Stimulated activated CD8-positive, alpha-beta memory T cell treated with anti-CD3 and anti-CD28 coated beads, Interleukin-7, amount 100 ng/mL, for 48 hours (primary cell): Measurements from ENCODE around the gene MEGF11.

Experiments used
- DNase-seq, 2 donors: peaks; one replicate each; pipeline ENCODE4 v3.0.0-alpha.2; 2020; ENCODE audit warnings: low read depth in 1 of 2; ENCODE audit errors: extremely low read depth in 1 of 2

The MEGF11 gene

GRCh38 chr15:66240240-66240794 is 13.2 kb downstream of the MEGF11 start:
- no peak for DNase-seq

DNA sequence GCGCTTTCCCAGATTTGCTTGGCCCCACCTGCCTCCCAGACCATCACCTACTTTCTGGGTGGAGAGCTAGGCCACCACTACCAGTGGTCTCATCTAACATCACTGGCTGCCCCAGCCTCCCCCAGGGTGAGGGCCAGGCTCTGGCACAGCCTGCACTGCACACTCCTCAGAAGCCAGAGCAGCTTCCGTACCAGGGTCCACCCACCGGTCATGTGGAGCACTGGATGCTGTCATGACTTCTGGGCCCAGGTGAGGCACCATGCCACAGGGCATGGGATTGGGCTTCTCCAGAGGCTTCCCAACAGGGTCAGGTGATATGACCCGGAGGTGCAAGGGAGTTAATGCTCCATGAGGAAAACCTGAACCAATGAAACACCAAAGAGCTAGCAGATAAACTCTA is 14.0 kb downstream of the MEGF11 start:
- DNase-seq: no peak

DNA sequence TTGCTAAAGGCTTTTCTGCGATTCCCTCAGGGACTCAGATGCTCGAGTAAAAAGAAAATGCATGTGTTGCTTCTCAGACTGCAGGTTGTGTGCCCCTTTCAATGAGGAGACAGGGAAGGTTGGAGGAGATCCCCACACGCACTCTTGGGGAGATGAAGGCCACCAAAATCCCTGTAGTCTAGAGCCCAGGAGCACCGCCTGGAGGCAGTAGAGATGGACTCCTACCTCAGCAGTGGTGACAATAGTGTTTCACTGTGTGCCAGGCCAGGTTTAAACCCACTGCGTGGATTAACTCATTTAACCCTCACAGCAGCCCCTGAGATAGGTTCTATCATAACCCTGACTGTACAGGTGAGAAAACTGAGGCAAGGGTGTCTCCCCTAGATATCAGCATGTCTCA is 15.2 kb downstream of the MEGF11 start:
- DNase-seq: no peak

DNA sequence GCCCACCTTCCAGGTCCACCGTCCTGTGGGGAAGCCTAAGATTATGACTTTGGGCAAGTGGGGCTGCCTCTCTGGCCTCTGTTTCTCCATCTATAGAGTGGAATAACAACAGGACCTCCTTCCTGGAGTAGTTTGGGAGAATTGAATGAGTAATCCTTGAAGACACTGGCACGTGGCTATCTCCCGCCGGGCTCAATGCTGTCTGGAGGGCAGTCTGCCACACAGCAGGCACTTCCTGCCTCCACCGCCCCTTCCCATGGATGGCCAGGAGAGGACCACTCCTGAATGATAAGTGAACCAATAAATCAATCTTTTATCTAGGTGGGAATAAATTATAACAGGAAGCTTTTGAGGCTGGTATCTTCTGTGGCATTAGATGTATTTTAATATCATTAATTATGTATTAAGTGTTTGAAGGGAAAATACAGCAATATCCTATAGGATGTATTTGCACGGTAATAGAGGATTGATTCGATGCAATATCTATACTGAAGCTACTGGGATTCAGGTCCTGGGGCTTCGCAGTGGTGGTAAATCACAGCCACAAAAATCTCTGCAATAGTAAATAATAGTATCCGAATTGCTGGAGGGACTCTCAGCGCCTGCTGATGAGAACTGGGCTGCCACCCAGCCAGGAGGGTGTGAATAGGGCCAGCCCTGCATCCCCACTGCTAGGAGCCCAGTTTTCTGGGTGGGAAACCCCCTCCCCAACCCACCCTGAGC is 15.9 kb downstream of the MEGF11 start:
- DNase-seq: no peak

- no peak for DNase-seq
Observed at GRCh38 chr15:66236806-66237375, 16.7 kb downstream of the MEGF11 start.

- DNase-seq: no peak
Observed at GRCh38 chr15:66235866-66236265, 17.7 kb downstream of the MEGF11 start.

DNA sequence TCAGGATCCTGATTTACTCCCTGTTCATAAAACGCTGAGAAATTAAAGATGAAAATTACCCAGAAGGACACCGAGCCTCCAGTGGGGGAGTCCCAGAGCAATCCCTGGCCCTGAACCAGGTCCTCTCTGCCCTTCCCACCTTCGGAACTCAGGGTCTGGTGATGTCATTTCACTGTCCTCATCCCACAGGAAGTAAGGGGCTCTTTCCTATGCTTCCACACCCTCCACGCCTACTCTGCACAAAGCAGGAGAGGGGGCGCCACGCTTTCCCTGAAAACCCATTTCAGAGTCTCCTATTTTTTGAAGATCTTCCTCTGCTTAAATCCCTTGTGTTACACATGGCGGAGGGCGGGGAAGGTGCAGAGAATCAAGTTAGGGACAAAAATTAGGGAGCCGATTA is 18.8 kb downstream of the MEGF11 start:
- no peak for DNase-seq

DNA sequence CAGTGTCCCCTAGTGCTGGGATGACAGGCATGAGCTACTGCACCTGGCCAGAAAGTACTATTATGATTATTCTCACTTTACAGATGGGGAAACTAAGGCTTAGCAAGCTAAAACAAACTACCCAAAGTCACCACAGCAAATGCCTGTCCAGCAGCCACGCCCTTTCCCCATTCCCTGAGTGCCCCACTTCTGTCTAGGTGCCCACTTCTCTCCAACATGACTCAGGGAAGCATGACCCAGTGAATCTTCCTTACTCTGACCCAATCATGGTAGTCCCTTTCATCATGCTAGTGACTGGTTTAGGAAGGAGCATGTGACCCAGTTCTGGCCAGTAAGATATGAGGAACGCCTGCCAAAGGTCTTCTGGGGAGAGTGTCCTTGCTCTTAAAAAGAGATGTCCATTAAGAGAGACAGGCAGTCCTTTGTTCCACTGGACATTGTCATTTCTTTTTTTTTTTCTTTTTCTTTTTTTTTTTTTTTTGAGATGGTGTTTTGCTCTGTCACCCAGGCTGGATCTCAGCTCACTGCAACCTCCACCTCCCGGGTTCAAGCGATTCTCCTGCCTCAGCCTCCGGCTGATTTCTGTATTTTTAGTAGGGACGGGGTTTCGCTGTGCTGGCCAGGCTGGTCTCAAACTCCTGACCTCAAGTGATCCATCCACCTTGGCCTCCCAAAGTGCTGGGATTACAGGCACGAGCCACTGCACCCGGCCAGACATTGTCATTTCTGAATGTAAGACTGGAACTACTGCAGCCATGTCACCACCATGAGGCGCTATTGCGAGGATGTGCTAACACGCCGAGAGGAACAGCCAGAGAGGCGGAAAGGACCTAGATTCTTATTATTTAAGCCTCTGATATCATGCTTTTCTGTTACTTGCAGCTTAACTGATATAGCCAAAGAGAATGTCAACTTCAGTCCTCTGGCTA is 19.8 kb downstream of the MEGF11 start:
- no peak for DNase-seq

DNA sequence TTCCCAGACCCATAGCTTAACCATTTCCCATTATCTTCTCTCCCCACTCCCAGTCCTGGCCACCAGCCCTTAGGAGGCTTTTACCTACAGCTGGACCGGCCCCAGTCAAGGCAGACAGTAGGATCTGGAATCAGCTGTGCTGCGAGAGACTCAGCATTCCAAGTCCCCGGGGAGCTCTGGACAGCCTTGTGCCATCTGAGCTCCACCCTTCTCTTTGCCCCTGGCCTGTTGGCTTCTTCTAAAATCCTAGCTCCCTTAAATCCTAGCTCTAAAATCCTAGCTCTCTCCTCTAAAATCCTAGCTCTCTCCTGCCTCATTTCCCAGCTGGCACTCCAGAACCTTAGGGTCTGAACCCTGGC is 21.3 kb downstream of the MEGF11 start:
- DNase-seq: no peak

GRCh38 chr15:66231394-66232266 is 21.9 kb downstream of the MEGF11 start:
- DNase-seq: no peak

GRCh38 chr15:66229790-66230465 is 23.6 kb downstream of the MEGF11 start:
- no peak for DNase-seq

DNA sequence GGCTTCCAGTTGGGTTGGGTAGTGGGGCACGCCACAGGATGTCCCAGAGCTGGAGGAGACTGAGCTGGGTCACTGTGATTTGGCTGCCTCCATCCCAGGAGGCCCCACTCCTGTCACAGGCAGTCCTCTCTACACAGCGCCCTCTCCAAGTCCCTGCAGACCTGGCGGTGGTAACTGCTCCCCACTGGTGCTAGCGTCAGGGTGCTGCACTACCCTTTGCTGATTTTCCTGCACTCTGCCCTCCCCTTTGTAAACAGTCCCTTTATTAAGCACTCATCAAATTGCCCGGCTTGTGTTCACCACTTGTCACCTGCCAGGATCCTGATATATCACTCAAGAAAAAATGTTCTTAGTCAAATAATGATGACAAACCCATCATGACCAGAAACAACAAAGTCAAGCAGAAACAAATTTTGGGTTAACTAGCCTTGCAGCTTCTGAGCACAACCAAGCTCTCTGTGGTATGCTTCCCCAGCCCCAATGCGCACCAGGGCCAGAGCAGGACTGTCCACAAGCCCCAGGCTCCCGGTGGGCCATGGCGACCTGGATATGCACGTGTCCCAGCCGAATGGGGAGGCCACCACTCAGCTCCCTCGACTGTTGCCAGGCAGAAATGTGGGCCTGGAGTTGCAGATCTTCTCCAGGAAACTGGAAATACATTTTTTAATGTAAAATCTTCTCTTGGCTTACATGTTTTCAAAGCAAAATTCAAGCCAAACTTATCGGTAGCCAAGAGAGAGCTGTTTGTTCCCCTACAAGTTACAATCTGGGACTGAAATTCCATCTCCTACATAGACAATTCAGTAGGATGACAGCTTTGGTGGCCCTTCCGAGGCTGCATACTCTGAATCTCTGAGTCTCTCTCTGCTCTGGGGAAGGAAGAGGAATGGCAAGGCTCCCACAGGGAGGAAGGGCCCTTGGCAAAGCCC is 24.5 kb downstream of the MEGF11 start:
- no peak for DNase-seq

DNA sequence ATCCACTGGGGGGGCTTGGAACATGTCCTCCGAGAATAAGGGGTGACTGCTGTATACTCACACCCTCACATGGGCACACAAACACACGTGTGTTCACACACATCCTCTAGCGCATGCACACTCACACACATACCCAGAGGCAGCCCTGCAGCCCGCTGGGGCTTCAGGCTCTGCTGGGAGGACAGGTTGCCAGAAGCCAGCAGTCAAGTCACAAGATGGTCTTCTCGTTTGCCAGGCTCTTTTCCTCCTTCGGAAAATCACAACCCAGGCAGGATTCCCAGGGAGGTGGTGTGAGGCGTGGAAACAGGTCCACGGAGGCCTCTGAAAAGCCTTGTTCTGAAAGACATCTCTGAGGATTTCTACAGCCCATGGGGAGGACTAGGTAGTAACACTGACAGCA is 26.8 kb downstream of the MEGF11 start:
- no peak for DNase-seq

DNA sequence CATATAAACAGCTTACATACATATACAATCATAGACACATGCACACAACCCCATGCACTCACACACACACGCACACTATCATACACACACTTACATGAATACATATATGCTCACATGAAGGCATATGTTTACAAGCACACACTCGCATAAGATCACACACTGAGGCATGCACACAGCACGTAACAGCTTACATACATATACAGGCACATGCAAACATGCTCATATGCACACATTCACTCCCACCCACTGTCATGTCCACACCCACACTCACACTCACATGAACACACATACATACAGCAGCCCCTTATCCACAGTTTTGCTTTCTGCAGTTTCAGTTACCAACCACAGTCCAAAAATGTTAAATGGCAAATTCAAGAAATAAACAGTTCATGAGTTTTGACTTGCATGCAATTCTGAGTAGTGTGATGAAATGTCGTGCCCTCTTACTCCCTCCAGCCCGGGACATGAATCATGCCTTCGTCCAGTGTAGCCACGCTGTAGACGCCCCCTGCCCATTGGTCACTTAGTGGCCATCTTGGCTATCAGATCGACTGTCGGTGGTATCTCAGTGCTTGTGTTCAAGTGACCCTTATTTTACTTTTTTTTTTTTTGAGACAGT is 27.8 kb downstream of the MEGF11 start:
- DNase-seq: no peak

DNA sequence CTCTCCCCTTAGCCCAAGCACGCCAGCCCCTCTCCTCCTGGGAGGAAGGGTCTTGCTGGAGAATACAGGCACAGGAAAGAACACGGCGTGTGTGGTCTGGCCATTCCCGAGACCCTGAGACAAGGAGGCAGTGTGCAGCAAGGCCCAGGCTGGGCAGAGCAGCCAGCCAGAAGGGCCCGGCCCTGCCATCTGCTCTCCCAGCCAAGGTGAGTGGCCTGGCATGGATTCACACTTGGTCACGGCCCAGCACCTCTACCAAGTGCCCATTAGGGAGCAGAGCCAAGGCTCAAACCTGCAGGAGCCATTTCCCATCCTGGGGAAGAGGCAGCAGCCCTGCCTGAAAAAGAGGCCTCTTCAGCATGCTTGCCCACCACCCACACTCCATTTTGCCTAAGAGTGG is 28.6 kb downstream of the MEGF11 start:
- DNase-seq: no peak

GRCh38 chr15:66222273-66223198 is 31.0 kb downstream of the MEGF11 start:
- no peak for DNase-seq

GRCh38 chr15:66221126-66221525 is 32.4 kb downstream of the MEGF11 start:
- DNase-seq: no peak

GRCh38 chr15:66220601-66221000 is 32.9 kb downstream of the MEGF11 start:
- DNase-seq: no peak
